ENCODE results near the gene UBAP1.
A peak's percentile ranks its signal among the peaks of the same experiment; 100 is the strongest.

Gene UBAP1

DNA sequence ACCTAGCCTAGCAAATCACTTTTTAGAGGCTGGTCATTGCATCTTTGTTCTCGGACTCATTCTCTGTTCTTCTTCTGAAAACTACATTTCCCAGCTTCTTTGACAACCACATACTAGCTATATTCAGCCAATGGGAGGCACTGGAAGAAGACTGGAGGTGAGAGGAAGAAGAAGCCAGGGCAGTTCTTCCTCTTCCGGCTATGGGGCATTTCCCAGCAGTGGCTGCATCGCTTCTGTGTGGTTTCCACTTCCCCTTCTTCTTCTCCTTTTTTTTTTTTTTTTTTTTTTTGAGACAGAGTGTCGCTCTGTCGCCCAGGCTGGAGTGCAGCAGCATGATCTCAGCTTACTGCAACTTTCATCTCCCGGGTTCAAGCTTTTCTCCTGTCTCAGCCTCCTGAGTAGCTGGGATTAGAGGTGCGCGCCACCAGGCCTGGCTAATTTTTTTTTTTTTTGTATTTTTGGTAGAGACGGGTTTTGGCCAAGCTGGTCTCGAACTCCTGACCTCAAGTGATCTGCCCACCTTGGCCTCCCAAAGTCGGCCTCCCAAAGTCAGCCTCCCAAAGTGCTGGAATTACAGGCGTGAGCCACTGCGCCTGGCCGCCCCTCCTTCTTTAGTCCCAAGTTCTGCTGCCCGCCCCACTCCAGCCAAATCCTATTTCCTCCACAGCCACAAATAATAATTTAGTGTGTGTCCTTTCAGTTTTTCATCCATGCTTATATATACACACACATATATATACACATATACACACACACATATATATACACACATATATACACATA is 6.9 kb upstream of the UBAP1 start:
- H2AFZ ChIP-seq (ENCODE audit: low read depth) = no peak overlapping the region
- H3K27ac ChIP-seq = no peak overlapping the region
- TF ChIP-seq, protein P1, sequence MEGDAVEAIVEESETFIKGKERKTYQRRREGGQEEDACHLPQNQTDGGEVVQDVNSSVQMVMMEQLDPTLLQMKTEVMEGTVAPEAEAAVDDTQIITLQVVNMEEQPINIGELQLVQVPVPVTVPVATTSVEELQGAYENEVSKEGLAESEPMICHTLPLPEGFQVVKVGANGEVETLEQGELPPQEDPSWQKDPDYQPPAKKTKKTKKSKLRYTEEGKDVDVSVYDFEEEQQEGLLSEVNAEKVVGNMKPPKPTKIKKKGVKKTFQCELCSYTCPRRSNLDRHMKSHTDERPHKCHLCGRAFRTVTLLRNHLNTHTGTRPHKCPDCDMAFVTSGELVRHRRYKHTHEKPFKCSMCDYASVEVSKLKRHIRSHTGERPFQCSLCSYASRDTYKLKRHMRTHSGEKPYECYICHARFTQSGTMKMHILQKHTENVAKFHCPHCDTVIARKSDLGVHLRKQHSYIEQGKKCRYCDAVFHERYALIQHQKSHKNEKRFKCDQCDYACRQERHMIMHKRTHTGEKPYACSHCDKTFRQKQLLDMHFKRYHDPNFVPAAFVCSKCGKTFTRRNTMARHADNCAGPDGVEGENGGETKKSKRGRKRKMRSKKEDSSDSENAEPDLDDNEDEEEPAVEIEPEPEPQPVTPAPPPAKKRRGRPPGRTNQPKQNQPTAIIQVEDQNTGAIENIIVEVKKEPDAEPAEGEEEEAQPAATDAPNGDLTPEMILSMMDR (conservative IDR thresholded peaks at IDR 0.05; ENCODE audit: low read depth, low read length) = no peak
- no peaks in the 10 kb centered on the region for H3K79me2 ChIP-seq (ENCODE audit: insufficient read depth, low read depth)
- no peaks in the 10 kb centered on the region for H4K20me1 ChIP-seq (ENCODE audit: insufficient read depth)
- no peaks in the 10 kb centered on the region for H3K27me3 ChIP-seq (ENCODE audit: insufficient read depth, low read depth)
- no peak overlapping the region for H3K9ac ChIP-seq
- H3K4me2 ChIP-seq = no peak overlapping the region
- H3K4me3 ChIP-seq (IDR thresholded peaks at IDR 0.05; ENCODE audit: insufficient read depth, low read depth, low read length) = no peak overlapping the region
- H3K36me3 ChIP-seq (ENCODE audit: insufficient read depth) = no peaks in the 10 kb centered on the region
- no peaks in the 10 kb centered on the region for H3K4me1 ChIP-seq (ENCODE audit: low read depth, poor library complexity, severe bottlenecking)

DNA sequence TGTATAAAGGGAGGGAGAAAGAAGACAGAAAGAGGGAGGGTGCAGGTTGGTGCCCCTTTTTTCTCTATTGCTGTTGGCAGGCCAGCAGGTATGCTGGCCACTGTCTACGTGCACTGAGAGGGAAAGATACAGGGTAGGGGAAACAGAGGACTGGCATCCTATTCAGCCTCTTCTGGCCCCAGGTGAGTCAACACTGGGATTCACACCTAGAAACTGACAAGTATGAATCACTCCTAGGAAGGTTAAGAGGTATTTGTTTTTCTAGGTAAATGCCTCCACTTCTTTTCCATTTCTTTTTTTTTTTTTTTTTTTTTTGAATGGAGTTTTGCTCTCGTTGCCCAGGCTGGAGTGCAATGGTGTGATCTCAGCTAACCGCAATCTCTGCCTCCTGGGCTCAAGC is 2.8 kb upstream of the UBAP1 start:
- TF ChIP-seq, protein P1 (conservative IDR thresholded peaks at IDR 0.05; ENCODE audit: low read depth, low read length) = no peak
- Histone ChIP-seq H3K27ac (no peak overlapping the region), H3K4me1 (ENCODE audit: low read depth, poor library complexity, severe bottlenecking) (peaks cover 15% of the 10 kb centered on the region), H4K20me1 (ENCODE audit: insufficient read depth) (no peaks in the 10 kb centered on the region), H3K4me2 (no peak overlapping the region), H3K27me3 (ENCODE audit: insufficient read depth, low read depth) (no peaks in the 10 kb centered on the region), H3K79me2 (ENCODE audit: insufficient read depth, low read depth) (peaks cover 19% of the 10 kb centered on the region), H3K36me3 (ENCODE audit: insufficient read depth) (no peaks in the 10 kb centered on the region), H2AFZ (ENCODE audit: low read depth) (no peak overlapping the region), H3K4me3 (IDR thresholded peaks at IDR 0.05; ENCODE audit: insufficient read depth, low read depth, low read length) (no peak overlapping the region), H3K9ac (no peak overlapping the region)

DNA sequence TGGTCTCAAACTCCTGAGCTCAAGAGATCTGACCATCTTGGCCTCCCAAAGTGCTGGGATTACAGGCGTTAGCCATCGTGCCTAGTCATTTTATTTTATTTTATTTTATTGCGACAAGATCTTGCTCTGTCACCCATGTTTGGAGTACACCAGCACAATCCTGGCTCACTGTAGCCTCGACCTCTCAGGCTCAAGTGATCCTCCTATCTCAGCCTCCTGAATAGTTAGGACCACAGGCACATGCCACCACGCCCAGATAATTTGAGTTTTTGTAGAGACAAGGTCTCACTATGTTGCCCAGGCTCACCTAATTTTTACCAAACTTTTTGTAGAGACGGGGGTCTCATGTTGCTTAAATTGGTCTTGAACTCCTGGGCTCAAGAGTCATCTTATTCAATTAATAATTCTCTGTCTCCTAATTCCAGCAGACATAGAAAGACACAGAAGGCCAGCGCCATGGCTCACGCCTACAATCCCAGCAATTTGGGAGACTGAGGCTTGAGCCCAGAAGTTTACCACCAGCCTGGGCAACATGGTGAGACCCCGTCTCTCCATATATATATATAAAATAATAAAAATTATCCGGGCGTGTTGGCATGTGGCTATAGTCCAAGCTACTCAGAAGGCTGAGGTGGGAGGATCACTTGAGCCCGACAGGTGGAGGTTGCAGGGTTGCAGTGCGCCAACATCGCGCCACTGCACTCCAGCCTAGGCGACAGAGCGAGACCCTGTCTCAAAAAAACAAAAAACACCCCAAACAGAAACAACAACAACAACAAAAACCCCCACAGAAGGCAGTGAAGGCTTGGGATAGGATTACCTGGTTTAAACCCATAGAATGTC is 1.0 kb upstream of the UBAP1 start:
- peak overlapping the region; percentile 94 for H3K9ac ChIP-seq
- no peak overlapping the region for H3K4me3 ChIP-seq (IDR thresholded peaks at IDR 0.05; ENCODE audit: insufficient read depth, low read depth, low read length)
- peak overlapping the region; percentile 66 for H3K27ac ChIP-seq
- H2AFZ ChIP-seq (ENCODE audit: low read depth) = peak overlapping the region; percentile 96
- no peaks in the 10 kb centered on the region for H3K27me3 ChIP-seq (ENCODE audit: insufficient read depth, low read depth)
- H3K4me1 ChIP-seq (ENCODE audit: low read depth, poor library complexity, severe bottlenecking) = peaks cover 15% of the 10 kb centered on the region
- peaks cover 35% of the 10 kb centered on the region for H3K79me2 ChIP-seq (ENCODE audit: insufficient read depth, low read depth)
- H4K20me1 ChIP-seq (ENCODE audit: insufficient read depth) = no peaks in the 10 kb centered on the region
- TF ChIP-seq, protein P1 (conservative IDR thresholded peaks at IDR 0.05; ENCODE audit: low read depth, low read length) = no peak
- peak overlapping the region; percentile 83 for H3K4me2 ChIP-seq
- H3K36me3 ChIP-seq (ENCODE audit: insufficient read depth) = no peaks in the 10 kb centered on the region

DNA sequence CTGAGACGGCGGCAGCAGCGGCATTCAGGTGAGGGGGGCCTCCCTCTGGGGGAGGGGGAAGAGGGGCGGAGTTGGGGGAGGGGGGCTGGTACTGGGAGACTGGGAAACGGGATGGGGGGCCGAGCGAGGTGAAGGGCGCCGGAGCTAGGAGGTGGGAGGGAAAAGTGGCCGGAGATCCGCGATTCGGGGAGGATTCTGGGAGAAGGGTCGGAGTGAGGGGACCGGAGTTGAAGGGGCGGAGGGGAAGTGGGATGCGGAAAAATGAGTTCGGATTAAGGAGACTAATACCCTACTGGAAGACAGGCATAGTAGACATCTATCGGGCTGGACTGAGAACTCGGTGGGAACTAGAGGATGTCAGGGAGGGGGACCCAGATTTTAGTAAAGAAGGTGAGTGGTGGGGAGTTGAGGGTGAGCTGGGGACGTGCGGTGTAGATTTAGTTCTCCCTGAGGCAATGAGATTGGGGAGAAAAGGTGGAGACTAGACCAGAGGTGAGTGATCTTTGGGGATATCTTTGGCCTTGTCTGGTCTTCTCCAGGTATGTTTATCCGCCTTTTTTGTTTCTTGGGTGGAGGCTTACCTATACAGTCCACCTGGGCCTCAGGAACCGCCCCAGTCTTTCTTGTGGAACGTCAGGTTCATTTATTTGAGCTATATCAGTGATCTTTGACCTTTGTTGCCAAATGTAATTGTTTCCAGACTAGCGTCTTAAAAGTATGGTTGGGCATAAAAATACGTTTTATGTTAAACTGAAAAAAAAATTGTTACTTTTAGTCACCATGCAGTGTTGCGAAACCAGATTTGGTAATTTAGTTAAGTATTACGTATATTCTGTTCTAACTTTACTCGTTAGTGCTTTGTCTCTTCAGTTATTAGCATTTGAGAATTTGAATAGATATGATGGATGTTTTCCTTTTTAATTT is 632 bp downstream of the UBAP1 start:
- peak overlapping the region; percentile 56 for H3K4me2 ChIP-seq
- peak overlapping the region; percentile 66 for H3K27ac ChIP-seq
- no peaks in the 10 kb centered on the region for H3K36me3 ChIP-seq (ENCODE audit: insufficient read depth)
- peak overlapping the region; percentile 96 for H2AFZ ChIP-seq (ENCODE audit: low read depth)
- no peak overlapping the region for H3K4me3 ChIP-seq (IDR thresholded peaks at IDR 0.05; ENCODE audit: insufficient read depth, low read depth, low read length)
- H4K20me1 ChIP-seq (ENCODE audit: insufficient read depth) = no peaks in the 10 kb centered on the region
- H3K4me1 ChIP-seq (ENCODE audit: low read depth, poor library complexity, severe bottlenecking) = peaks cover 15% of the 10 kb centered on the region
- H3K79me2 ChIP-seq (ENCODE audit: insufficient read depth, low read depth) = peaks cover 47% of the 10 kb centered on the region
- H3K27me3 ChIP-seq (ENCODE audit: insufficient read depth, low read depth) = no peaks in the 10 kb centered on the region
- H3K9ac ChIP-seq = peak overlapping the region; percentile 94
- TF ChIP-seq, protein P1 (conservative IDR thresholded peaks at IDR 0.05; ENCODE audit: low read depth, low read length) = no peak
